Right ventricle myocardium inferior (tissue), 1 donor: ENCODE results near the gene FTMT. TPM values are rescaled to one million over a fixed set of nuclear protein-coding genes. Genes with fewer than 3 reads are reported as not detected.
"Not testable (repeated sequence)": the region's sequence is repeated elsewhere in the genome, so short reads cannot be mapped to it uniquely, and the experiment has no call there.

Experiments
- ATAC-seq: fragments of 200-7000 bp; cut with Tn5 transposase; one replicate; pipeline ENCODE4 v1.9.1; 2020; ENCODE audit warnings: mild to moderate bottlenecking, moderate library complexity
- DNase-seq: peaks from one replicate; pipeline ENCODE4 v3.0.0; 2021; ENCODE audit errors: missing footprints
- intact Hi-C: fragments of 100-400 bp; cut with DNase I; formaldehyde crosslinking; loops from one replicate; pipeline ENCODE4 v1.11.0; 2022
- long read RNA-seq: library from polyadenylated mRNA; unstranded; transcript quantifications from one replicate; pipeline ENCODE4 v2.0.0, GENCODE V29; 2021
- total RNA-seq: library from RNA; stranded (reverse); fragmentation: NEBNext Ultra II Directional; extraction: Animal tissue kit (Norgen Biotek cat#: 25700); gene quantifications from one replicate; pipeline ENCODE4 v1.2.1, GENCODE V29; 2021
- donor health status: DM: no; HTN: yes; CAD: no; lungs with severe emphysema.

The FTMT gene
- total RNA-seq: not detected
- long read RNA-seq: 0 reads

- DNase-seq (no peak), ATAC-seq (no peak)
- intact Hi-C loops: no loop called here
These were observed at the start of gene FTMT for GRCh38 chr5:121851643-121852574. FTMT (plus strand) TSS chr5:121851882; CDS start chr5:121851964, 82 bp downstream.

DNA sequence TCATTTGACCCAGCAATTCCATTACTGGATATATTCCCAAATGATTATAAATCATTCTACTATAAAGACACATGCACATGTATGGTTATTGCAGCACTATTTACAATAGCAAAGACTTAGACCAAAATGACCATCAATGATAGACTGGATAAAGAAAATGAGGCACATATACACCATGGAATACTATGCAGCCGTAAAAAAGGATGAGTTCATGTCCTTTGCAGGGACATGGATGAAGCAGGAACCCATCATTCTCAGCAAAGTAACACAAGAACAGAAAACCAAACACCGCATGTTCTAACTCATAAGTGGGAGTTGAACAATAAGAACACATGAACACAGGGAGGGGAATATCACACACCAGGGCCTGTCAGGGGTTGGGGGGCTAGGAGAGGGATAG is 46.4 kb upstream of the FTMT start:
- DNase-seq, intact Hi-C loops, ATAC-seq: not testable (repeated sequence)

DNA sequence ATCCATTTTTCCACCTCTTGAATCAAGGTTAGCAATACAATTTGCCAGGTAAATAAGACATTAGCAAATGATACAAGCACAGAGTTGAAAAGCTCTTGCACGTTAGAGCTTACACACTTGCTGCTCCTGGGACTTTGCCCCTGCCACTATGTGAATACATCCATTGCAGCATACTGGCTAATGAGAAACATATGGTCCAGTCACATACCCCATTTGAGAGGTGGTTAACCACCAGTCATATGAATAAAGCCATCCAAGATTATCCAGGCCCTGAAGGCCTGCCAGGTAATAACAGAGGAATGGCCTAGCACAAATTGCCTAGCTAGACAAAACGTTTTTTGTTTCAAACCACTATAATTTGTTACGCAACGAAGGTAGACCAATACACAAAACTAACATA is 45.8 kb upstream of the FTMT start:
- no peak for ATAC-seq
- intact Hi-C loops: no loop called here

GRCh38 chr5:121816164-121816563 is 35.5 kb upstream of the FTMT start:
- no peak for ATAC-seq
- intact Hi-C loops: no loop called here
- DNase-seq: no peak

More for the DNA sequence above, 45.8 kb upstream of the FTMT start:
- DNase-seq: no peak

- DNase-seq (no peak), ATAC-seq (no peak)
- intact Hi-C loops: no loop called here
These were observed 31.9 kb upstream of the FTMT start for GRCh38 chr5:121819682-121820261.

DNA sequence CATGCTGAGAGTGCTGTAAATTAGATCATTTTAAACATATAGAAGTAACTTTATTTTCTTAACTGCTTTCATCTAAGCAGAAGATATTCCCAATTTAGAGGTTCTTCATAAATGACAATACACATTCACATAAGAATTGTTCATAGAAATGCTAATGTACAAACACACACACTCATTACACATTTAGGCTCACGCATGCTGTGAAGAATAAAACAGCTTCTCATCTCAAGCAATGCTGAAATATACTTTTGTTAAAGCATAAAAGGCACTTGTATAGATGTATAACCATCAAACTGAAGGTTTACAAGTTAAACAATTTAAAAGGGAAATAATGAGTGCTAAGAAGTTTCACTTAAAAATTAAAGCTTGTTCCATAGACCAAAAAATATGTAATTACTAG is 18.1 kb upstream of the FTMT start:
- intact Hi-C loops: no loop called here
- ATAC-seq: no peak
- no peak for DNase-seq

- intact Hi-C loops: no loop called here
- no peak for ATAC-seq
- DNase-seq: no peak
These were observed 17.7 kb upstream of the FTMT start for GRCh38 chr5:121834021-121834420.

GRCh38 chr5:121841892-121842291 is 9.8 kb upstream of the FTMT start:
- intact Hi-C loops: no loop called here
- ATAC-seq (no peak), DNase-seq (no peak)

GRCh38 chr5:121850272-121850671 is 1.4 kb upstream of the FTMT start:
- no peak for DNase-seq
- intact Hi-C loops: no loop called here

DNA sequence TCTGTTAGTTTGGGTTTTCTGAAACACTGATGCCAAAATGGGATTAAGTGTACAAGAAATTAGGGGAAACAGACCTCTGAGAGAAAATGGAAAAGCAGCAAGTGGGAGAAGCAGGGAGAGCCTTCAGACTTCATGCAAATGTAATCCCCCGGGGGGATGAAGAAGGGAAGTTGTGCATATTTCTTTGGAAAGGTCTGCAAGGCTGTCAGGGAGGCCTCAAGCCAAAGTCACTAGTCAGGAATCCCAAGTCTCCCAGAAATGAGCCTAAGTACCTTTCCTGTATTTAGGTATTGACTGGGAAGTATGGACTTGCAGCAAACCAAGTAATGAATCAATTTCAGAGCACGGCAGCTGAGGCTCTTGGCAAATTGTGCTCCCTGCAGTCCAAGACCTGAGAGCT is 2.2 kb downstream of the FTMT start:
- intact Hi-C loops: no loop called here
- ATAC-seq (no peak), DNase-seq (no peak)

More at GRCh38 chr5:121850272-121850671, 1.4 kb upstream of the FTMT start:
- no peak for ATAC-seq

DNA sequence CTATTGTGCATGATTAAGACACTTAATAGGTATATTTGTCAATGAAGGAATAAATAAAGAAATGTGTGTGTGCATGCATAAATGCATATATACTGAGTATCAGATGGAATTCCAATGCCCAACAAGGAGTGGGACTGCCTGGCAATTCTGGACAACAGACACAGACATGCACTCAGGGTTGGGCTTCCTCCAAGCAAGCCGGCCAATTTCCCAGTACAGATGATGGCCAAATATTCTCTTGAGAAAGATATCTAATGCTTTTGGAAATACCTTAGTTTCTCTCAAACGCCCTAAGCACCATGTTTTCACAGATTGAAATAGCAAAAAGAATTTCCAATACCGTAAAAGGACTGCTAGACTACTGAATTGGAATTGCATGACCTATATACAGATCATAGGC is 11.1 kb downstream of the FTMT start:
- intact Hi-C loops: loop anchor here (5.0 kb wide), 1 partner anchor 230 kb away; no protein-coding TSS in a partner anchor
- DNase-seq (no peak), ATAC-seq (no peak)

DNA sequence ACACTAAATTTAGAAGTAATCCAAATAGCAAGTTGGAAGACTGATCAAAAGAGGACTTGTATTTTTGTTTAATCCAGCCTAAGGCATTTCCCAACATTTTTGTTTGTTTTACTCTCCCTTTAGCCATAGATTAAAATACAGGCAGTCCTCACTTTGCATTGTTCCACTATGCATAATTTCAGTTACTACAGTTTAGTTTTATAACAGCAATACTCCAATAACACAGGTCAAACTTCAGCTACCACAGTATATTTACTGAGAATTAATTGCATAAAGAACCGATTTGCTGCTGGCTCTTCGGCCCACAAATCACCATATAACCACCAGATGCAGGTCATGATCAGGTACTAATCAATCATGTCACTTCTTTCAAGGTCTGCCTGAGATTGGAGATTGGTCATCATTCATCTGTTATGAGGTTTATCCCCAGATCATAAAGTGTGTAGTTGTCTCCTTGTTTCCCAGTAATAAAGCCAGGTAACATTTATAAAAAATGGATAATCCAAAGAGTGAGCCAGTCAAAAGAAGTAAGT is 12.1 kb downstream of the FTMT start:
- DNase-seq (no peak), ATAC-seq (no peak)
- intact Hi-C loops: loop anchor here (5.0 kb wide), 1 partner anchor 232 kb away; no protein-coding TSS in a partner anchor

- DNase-seq: no peak
- no peak for ATAC-seq
- intact Hi-C loops: no loop called here
These were observed 15.7 kb downstream of the FTMT start for GRCh38 chr5:121867403-121867802.

DNA sequence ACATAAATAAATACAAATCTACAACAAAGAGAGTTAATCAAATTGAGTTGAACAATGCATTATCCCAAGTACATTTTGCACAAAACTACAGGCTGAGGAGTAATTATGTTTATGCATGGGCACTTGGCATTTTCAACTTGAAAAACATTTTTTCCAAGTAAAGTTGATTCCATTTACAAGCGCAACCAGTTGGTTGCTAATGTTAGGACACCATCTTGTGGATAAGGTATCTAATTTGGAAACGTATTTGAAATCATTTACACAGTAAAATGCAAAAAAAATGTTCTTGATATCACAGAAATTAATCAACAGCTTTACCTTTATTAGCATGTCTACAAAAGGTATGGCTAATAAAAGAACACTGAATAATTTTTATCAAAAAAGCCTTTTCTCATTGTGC is 18.8 kb downstream of the FTMT start:
- ATAC-seq (no peak), DNase-seq (no peak)
- intact Hi-C loops: no loop called here

GRCh38 chr5:121872856-121873255 is 21.2 kb downstream of the FTMT start:
- intact Hi-C loops: no loop called here
- no peak for DNase-seq
- ATAC-seq: no peak

DNA sequence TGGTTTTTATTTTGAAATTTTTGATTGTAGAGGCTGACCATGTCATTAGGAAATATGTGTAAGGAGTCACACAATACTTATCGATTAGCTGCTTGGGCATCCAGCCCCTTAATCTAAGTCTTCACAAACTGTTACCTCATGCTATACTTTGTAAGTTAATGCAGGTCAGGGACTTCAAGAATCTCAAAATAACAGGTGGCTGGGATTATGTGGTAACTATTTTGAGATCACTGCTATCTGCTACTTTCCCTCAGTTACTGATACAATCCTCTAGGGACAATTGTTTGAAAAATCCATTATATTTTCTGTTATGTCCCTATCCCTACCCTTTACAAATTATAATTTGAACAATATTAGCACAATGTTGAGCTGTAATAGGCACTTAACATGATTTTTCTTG is 21.7 kb downstream of the FTMT start:
- intact Hi-C loops: no loop called here

GRCh38 chr5:121885630-121886029 is 33.9 kb downstream of the FTMT start:
- no peak for DNase-seq
- intact Hi-C loops: no loop called here
- ATAC-seq: no peak

More for the DNA sequence above, 21.7 kb downstream of the FTMT start:
- ATAC-seq (no peak), DNase-seq (no peak)

- intact Hi-C loops: no loop called here
- ATAC-seq (no peak), DNase-seq (no peak)
These were observed 36.0 kb downstream of the FTMT start for GRCh38 chr5:121887727-121888126.

DNA sequence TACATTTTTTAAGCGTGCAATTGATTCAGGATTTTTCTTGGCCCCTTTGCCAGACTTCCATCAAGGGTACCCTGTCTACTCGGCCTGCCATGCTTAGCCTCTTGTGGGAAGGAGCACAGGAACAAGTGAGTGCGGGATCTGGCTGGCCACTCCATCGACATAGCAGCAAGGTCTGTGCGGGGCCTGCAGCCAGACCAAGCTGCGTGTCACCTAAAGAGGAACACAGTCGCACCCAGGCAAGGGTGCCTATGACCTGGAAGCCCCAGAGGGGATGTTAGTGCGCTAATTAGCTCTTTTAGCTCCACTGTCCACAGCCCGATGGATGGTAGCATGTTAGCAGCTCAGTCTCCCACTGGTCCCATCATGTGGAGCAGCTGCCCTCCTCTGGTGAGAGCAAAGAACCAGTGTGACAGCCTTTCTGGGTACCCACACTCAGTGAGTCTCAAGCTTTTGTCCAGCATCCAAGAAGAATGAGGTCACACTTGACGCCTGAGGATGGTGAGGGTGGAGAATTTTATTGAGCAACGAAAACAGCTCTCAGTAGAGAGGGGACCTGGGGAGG is 38.7 kb downstream of the FTMT start:
- no peak for DNase-seq
- intact Hi-C loops: no loop called here
- no peak for ATAC-seq

DNA sequence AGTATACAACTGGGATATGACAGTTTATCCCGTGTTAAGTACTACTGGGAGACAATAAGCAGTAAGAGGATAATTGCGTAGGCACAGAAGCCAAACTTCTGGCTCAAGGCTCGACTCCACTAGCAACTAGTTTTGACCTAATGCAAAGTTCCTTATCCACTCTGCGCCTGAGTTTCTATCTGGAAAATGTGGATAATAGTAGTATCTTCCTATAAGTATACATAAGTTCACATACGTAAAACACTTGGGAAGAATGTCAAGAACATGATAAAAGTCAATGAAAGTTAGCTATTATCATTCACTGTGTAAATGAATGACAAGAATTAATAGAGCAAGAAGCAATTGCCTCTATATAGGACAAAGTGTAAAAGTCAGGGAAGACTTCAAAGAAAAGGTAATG is 45.7 kb downstream of the FTMT start:
- ATAC-seq: no peak
- DNase-seq: no peak
- intact Hi-C loops: no loop called here
